GM20000 (cell line): ENCODE measurements around the gene C1QTNF12.

Experiments
- DNase-seq: peaks from one replicate; pipeline ENCODE4 v3.0.0; 2012; ENCODE audit warnings: low spot score
- CTCF ChIP-seq: IDR thresholded peaks from 2 replicates; pipeline ENCODE4 v1.5.1; 2012; ENCODE audit warnings: mild to moderate bottlenecking, control low read depth; ENCODE audit errors: extremely low read depth, missing control alignments

C1QTNF12 gene

DNA sequence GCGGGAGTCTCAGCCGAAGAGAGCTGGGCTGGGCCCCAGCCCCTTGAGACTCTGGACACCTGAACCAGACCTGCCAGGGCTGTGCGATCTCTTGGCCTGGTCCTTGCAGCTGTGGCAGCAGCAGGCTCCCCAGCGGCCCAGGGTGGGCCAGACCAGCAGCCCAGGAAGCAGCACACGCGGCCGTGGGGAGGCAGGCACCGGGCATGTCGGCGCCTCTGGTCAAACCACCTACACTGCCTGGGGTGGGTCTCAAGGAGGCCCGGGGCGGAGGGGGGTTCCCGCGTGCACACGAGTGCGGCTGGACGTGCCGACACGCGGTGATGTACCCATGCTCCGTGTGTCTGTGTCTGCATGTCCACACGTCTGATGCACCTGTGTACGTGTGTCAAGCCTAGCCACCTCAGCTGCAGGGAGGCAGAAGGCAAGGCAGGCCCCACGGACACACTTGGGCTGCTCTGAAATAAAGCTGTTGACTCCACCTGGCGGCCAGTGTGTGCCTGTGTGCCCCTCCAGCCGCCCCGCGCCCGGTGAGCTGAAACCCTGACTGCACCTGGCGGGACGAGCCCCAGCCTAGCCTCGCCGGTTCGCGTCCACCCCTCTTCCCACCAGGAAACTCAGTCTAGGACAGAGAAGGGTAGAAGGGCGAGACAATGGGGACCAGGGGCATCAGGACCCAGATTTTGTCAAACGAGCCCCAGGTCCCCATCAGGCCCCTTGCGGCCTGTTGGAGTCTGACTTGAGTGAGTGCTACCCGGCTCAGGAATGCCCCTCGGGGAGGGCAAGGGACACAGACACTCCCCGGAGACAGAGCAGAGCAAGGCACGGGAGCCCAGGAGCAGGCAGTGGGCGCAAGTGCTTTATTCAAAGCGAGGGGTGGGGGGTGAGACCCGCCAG, 45.3 kb upstream of the C1QTNF12 start:
- peak; percentile 91 for DNase-seq
- peak; percentile 73 for TF ChIP-seq CTCF

DNA sequence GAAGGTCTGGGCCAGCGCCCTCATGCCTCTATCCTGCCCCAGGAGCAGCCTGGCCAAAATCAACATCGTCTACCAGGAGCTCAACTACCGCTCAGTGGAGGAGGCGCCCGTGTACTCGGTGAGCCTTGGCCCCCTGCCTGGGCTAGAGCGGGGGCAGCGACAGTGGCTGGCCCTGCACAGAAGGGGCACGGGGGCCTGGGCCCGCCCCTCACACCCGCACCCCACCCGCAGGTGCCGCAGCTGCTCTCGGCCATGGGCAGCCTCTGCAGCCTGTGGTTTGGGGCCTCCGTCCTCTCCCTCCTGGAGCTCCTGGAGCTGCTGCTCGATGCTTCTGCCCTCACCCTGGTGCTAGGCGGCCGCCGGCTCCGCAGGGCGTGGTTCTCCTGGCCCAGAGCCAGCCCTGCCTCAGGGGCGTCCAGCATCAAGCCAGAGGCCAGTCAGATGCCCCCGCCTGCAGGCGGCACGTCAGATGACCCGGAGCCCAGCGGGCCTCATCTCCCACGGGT, 44.6 kb upstream of the C1QTNF12 start:
- no peak for TF ChIP-seq CTCF
- no peak for DNase-seq

- peak; percentile 52 for TF ChIP-seq CTCF
Observed at GRCh38 chr1:1290238-1290731, 43.8 kb upstream of the C1QTNF12 start.

DNA sequence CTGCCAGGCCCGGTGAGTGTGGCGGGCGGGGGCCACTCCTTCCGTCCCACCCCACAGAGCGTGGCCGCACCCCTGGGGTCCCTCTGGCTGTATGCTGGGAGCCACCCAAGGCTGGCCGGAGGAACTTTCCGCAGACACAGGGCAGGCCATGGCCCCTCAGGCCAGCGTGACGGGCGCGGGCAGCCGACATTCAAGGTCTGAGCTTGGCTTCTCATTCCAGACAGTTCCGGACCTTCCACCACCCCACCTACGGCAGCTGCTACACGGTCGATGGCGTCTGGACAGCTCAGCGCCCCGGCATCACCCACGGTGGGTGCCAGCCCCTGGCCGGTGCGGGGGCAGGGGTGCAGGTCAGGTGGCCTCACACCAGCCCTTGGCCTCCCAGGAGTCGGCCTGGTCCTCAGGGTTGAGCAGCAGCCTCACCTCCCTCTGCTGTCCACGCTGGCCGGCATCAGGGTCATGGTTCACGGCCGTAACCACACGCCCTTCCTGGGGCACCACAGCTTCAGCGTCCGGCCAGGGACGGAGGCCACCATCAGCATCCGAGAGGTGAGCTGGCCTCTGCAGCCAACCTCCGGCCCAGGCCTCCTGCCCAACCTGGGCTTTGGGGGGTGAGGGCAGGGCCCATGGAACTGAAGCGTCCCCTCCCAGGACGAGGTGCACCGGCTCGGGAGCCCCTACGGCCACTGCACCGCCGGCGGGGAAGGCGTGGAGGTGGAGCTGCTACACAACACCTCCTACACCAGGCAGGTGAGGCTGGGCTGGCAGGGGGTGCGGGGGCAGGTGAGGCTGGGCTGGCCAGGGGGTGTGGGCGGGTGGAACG, 41.0 kb upstream of the C1QTNF12 start:
- no peak for DNase-seq
- TF ChIP-seq CTCF, result no peak

More at GRCh38 chr1:1290238-1290731, 43.8 kb upstream of the C1QTNF12 start:
- DNase-seq, result peak; percentile 83

DNA sequence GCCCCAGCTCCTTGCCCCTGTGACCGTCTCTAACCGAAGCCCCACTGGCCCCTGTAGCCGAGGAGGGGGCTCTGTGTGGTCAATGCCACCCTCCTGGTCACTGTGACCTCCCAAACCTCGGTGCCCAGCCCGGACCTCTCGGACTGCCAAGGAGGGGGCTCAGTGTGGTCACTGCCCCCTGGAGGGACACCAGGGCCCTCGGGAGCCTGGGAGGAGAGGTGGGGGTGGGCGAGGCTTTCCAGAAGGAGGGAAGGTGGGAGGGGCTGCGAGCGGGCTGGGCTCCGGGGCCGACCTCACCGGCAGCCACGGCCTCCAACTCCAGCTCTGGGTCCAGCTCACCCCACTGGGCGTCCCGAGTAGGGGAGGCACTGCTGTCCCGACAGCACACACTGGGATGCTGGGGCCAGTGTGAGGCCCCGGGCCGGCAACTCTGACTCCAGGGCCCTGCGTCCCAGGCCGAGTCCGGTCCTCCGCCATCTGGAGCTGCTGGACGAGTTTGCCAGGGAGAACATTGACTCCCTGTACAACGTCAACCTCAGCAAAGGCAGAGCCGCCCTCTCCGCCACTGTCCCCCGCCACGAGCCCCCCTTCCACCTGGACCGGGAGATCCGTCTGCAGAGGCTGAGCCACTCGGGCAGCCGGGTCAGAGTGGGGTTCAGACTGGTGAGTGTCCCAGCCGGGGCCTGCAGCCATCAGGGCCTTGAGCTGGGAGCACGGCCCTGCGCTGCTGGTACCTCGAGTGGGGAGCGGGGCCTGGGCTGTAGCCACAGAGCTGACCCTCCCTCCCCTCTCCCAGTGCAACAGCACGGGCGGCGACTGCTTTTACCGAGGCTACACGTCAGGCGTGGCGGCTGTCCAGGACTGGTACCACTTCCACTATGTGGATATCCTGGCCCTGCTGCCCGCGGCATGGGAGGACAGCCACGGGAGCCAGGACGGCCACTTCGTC, 40.1 kb upstream of the C1QTNF12 start:
- no peak for DNase-seq
- no peak for TF ChIP-seq CTCF

DNA sequence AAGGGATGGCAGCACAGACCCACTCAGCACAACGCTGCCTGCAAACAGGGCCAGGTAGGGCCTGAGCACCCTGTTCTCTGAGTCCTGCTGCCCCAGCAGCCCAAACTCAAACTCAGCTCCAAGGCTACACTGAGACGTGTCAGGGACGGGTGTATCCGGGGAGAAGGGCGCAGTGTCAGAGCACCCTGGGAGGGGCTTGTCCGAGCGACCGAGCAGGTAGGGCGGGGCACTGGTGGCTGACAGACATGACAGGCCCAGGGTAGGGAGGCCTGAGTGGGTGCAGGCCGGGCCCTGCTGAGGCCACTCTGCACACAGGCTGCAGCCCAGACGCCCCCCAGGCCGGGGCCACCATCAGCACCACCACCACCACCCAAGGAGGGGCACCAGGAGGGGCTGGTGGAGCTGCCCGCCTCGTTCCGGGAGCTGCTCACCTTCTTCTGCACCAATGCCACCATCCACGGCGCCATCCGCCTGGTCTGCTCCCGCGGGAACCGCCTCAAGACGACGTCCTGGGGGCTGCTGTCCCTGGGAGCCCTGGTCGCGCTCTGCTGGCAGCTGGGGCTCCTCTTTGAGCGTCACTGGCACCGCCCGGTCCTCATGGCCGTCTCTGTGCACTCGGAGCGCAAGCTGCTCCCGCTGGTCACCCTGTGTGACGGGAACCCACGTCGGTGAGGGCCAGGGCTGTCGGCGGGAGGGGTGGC, 39.2 kb upstream of the C1QTNF12 start:
- no peak for TF ChIP-seq CTCF
- DNase-seq, result no peak
